ENCODE measurements around the gene C1QA. TPM values are rescaled to one million over a fixed set of nuclear protein-coding genes. Genes with fewer than 3 reads are reported as not detected.

The C1QA gene
- polyA plus RNA-seq, 1 of the 3 experiments (the other 2 are of a cell fraction), result not detected

- TF ChIP-seq MEF2A (IDR thresholded peaks at IDR 0.05; ENCODE audit: borderline replicate concordance, low read depth) (no peak), USF1 (IDR thresholded peaks at IDR 0.05; ENCODE audit: borderline replicate concordance, low read depth) (no peak), PBX3 (IDR thresholded peaks at IDR 0.05) (no peak)
These were observed 26.6 kb downstream of the C1QA start (continued) for GRCh38 chr1:22662986-22663408.

DNA sequence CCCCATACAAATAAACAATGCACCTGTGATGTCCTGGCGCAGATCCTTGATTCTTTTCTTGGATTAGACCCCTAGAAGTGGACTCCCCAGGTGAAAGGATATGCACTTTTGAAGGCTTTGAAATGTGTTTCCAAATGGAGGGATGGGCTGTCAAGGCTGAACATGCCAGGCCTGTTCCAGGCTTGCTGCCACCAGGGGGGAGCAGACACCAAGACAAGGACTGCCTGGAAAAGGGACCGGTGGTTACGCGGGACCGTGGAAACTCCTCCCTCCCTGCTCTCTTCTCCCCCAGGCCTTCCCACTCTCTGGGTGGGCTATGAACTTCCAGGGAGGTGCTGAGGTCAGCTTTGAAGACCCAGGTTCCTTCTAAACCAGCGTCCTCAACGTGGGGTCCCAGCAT lies 29.3 kb downstream of the C1QA start:
- POLR2A ChIA-PET, result no interaction called here
- peak; percentile 77 for DNase-seq
- 54% methylated on average over 7 of the region's 7 CpGs for WGBS (ENCODE audit: low lambda C conversion rate)

More for the DNA sequence above, 29.3 kb downstream of the C1QA start:
- no peak overlapping the region for H3K9ac ChIP-seq
- no peaks in the 10 kb centered on the region for H4K20me1 ChIP-seq (ENCODE audit: insufficient read depth)
- H3K36me3 ChIP-seq (replicated peaks in 1 of 2; ENCODE audit: control insufficient read depth in 1 of 2, insufficient read depth in 2 of 2, low read length in 1 of 2), result no peaks in the 10 kb centered on the region
- TF ChIP-seq FOSL2 (IDR thresholded peaks at IDR 0.05; ENCODE audit: borderline replicate concordance, low read depth), result no peak
- no peak for TF ChIP-seq ELF1 (IDR thresholded peaks at IDR 0.05)
- no peak for TF ChIP-seq TEAD4 (IDR thresholded peaks at IDR 0.05; ENCODE audit: borderline replicate concordance, insufficient read depth)
- no peak for TF ChIP-seq RXRA (IDR thresholded peaks at IDR 0.05; ENCODE audit: borderline replicate concordance, low read depth)
- TF ChIP-seq CTCF (IDR thresholded peaks at IDR 0.05), result peak; percentile 69
- TF ChIP-seq PBX3 (IDR thresholded peaks at IDR 0.05), result no peak
- peak; percentile 87 for TF ChIP-seq RAD21 (IDR thresholded peaks at IDR 0.05; ENCODE audit: low read length)
- no peak for TF ChIP-seq GABPA (IDR thresholded peaks at IDR 0.05; ENCODE audit: low read depth)
- no peak for TF ChIP-seq GATA2 (CRISPR knock-in tag; IDR thresholded peaks at IDR 0.05)
- no peak for TF ChIP-seq TCF12 (IDR thresholded peaks at IDR 0.05)
- TF ChIP-seq YY1 (IDR thresholded peaks at IDR 0.05; ENCODE audit: low read depth), result no peak
- no peak for TF ChIP-seq JUND (IDR thresholded peaks at IDR 0.05)
- no peak for TF ChIP-seq USF1 (IDR thresholded peaks at IDR 0.05; ENCODE audit: borderline replicate concordance, low read depth)
- no peak for TF ChIP-seq MAX (IDR thresholded peaks at IDR 0.05; ENCODE audit: low read depth)
- no peak for TF ChIP-seq FOXM1 (IDR thresholded peaks at IDR 0.05; ENCODE audit: low read depth)
- TF ChIP-seq TAF1 (IDR thresholded peaks at IDR 0.05; ENCODE audit: borderline replicate concordance, low read depth, low read length), result no peak
- TF ChIP-seq NRF1 (IDR thresholded peaks at IDR 0.05; ENCODE audit: low read depth, low read length), result no peak
- no peak for TF ChIP-seq CHD2 (IDR thresholded peaks at IDR 0.05; ENCODE audit: low read length, partially characterized antibody)
- no peak for TF ChIP-seq SIN3A (IDR thresholded peaks at IDR 0.05; ENCODE audit: borderline replicate concordance, low read depth, low read length)
- TF ChIP-seq SMC3 (IDR thresholded peaks at IDR 0.05; ENCODE audit: low read depth, low read length), result peak; percentile 73
- no peak overlapping the region for H3K27ac ChIP-seq (ENCODE audit: low read depth in 2 of 2, low read length in 1 of 2)
- no peak overlapping the region for H3K4me2 ChIP-seq
- H3K9me3 ChIP-seq, result no peaks in the 10 kb centered on the region
- no peaks in the 10 kb centered on the region for H3K79me2 ChIP-seq (ENCODE audit: insufficient read depth)
- no peaks in the 10 kb centered on the region for H3F3A ChIP-seq (replicated peaks; ENCODE audit: insufficient read depth)
- H2AFZ ChIP-seq (ENCODE audit: low read depth), result no peak overlapping the region
- peaks cover 20% of the 10 kb centered on the region; the same call in 1 of the 2 replicates for H3K27me3 ChIP-seq (ENCODE audit: insufficient read depth)
- no peaks in the 10 kb centered on the region for H3K9me2 ChIP-seq
- no peak overlapping the region; a peak in 1 of 4 replicates for H3K4me3 ChIP-seq (ENCODE audit: low read depth in 2 of 2, low read length in 1 of 2)
- CTCF ChIA-PET, result interaction anchor here (0.7 to 3.8 kb wide), 18 partner anchors 9 to 307 kb away, joined by 3 to 50 read pairs (median 5); partner anchors contain the start of gene LACTBL1
- no peaks in the 10 kb centered on the region for H3K4me1 ChIP-seq (ENCODE audit: control insufficient read depth in 1 of 2, insufficient read depth in 2 of 2, low read depth in 1 of 2, low read length in 1 of 2)
